ENCODE results near the gene LRRN4.

GRCh38 chr20:6037082-6037481 lies 16.8 kb downstream of the LRRN4 start:
- TF ChIP-seq CTCF (IDR thresholded peaks at IDR 0.05 in 2 of 3, conservative IDR thresholded peaks at IDR 0.05 in 1 of 3; ENCODE audit: insufficient read depth in 2 of 3, low read depth in 1 of 3, low read length in 3 of 3) (no peak), ETV6 (IDR thresholded peaks at IDR 0.05; ENCODE audit: borderline replicate concordance in 1 of 2, low read depth in 2 of 2, low read length in 1 of 2) (no peak), ETV6 (CRISPR knock-in tag; IDR thresholded peaks at IDR 0.05; ENCODE audit: borderline replicate concordance) (no peak), HNRNPK (IDR thresholded peaks at IDR 0.05; ENCODE audit: low read depth, low read length, poor library complexity, severe bottlenecking) (no peak), RNF219 (CRISPR knock-in tag; IDR thresholded peaks at IDR 0.05) (no peak)
